HepG2 (cell line): ENCODE data around the gene TPCN2. TPM values are rescaled to one million over a fixed set of nuclear protein-coding genes. Genes with fewer than 3 reads are reported as not detected.
A peak's percentile ranks its signal among the peaks of the same experiment; 100 is the strongest.

ENCODE experiments used
- CBX5 ChIP-seq: sonication (generic); formaldehyde crosslinking; IDR thresholded peaks from 2 replicates; pipeline ENCODE4 v1.4.0; 2020; ENCODE audit warnings: missing genetic modification reagents, borderline replicate concordance
- DMAP1 ChIP-seq: IDR thresholded peaks from 2 replicates; pipeline ENCODE4 v1.6.1; 2016
- DPF2 ChIP-seq: sonication (generic); formaldehyde crosslinking; IDR thresholded peaks from 2 replicates; pipeline ENCODE4 v1.4.0; 2020; ENCODE audit warnings: mild to moderate bottlenecking, low read depth, missing genetic modification reagents, borderline replicate concordance
- HNF4G ChIP-seq, 2 experiments: sonication (generic) in 1 of 2; formaldehyde crosslinking in 1 of 2; IDR thresholded peaks; 2 replicates each; pipeline versions ENCODE4 v1.4.0 to v1.6.1; 2011 to 2020; ENCODE audit warnings: borderline replicate concordance in 2 of 2, low read depth in 2 of 2, mild to moderate bottlenecking in 2 of 2, low read length in 1 of 2, missing genetic modification reagents in 1 of 2, moderate library complexity in 1 of 2
- NFKB2 ChIP-seq: sonication (generic); formaldehyde crosslinking; IDR thresholded peaks from 2 replicates; pipeline ENCODE4 v1.4.0; 2020; ENCODE audit warnings: missing genetic modification reagents, borderline replicate concordance
- PAWR ChIP-seq: sonication (generic); formaldehyde crosslinking; IDR thresholded peaks from 2 replicates; pipeline ENCODE4 v1.4.0; 2020; ENCODE audit warnings: missing genetic modification reagents, mild to moderate bottlenecking, borderline replicate concordance
- SETDB1 ChIP-seq: sonication (generic); formaldehyde crosslinking; IDR thresholded peaks from 2 replicates; pipeline ENCODE4 v1.5.1; 2020; ENCODE audit warnings: missing genetic modification reagents, mild to moderate bottlenecking, borderline replicate concordance
- SKIL ChIP-seq: sonication (generic); formaldehyde crosslinking; IDR thresholded peaks from 2 replicates; pipeline ENCODE4 v1.8.0; 2022; ENCODE audit warnings: missing genetic modification reagents, mild to moderate bottlenecking, moderate library complexity, borderline replicate concordance
- SOX13 ChIP-seq, 3 experiments: fragments of 450-650 bp in 1 of 3; sonication (generic) in 1 of 3; formaldehyde crosslinking in 1 of 3; IDR thresholded peaks in 2 of 3; conservative IDR thresholded peaks in 1 of 3; 2 replicates each; pipeline versions ENCODE4 v1.5.0 to v1.6.1; 2016 to 2020; ENCODE audit warnings: antibody characterized with exemption in 1 of 3, mild to moderate bottlenecking in 1 of 3, missing compliant biosample characterization in 1 of 3, missing genetic modification reagents in 1 of 3, moderate library complexity in 1 of 3
- SRSF9 ChIP-seq: fragments of 200-400 bp; formaldehyde crosslinking; IDR thresholded peaks from 2 replicates; pipeline ENCODE4 v1.6.1; 2018; ENCODE audit warnings: borderline replicate concordance, mild to moderate bottlenecking, low read depth, low read length; ENCODE audit not compliant: insufficient read depth, poor library complexity, severe bottlenecking
- ZBTB40 ChIP-seq, 2 experiments: fragments of 450-650 bp in 1 of 2; sonication (generic) in 1 of 2; formaldehyde crosslinking in 1 of 2; IDR thresholded peaks; 2 replicates each; pipeline versions ENCODE4 v1.6.1 to v1.8.0; 2016 to 2022; ENCODE audit warnings: antibody characterized with exemption in 1 of 2, mild to moderate bottlenecking in 1 of 2, missing genetic modification reagents in 1 of 2
- ZNF547 ChIP-seq: sonication (generic); formaldehyde crosslinking; IDR thresholded peaks from 2 replicates; pipeline ENCODE4 v1.5.1; 2020; ENCODE audit warnings: mild to moderate bottlenecking, missing genetic modification reagents
- ZNF614 ChIP-seq: IDR thresholded peaks from 2 replicates; pipeline ENCODE4 v1.6.1; 2018; ENCODE audit warnings: missing biosample characterization, missing genetic modification reagents, inconsistent platforms, borderline replicate concordance
- ZNF775 ChIP-seq: sonication (generic); formaldehyde crosslinking; IDR thresholded peaks from 2 replicates; pipeline ENCODE4 v1.4.0; 2020; ENCODE audit warnings: missing genetic modification reagents, mild to moderate bottlenecking, moderate library complexity, borderline replicate concordance
- ZNF792 ChIP-seq: IDR thresholded peaks from 2 replicates; pipeline ENCODE4 v1.6.1; 2016
- polyA plus RNA-seq, 8 experiments: library from polyadenylated mRNA; depleted of rRNA in 3 of 8; stranded (reverse) in 7 of 8; unstranded in 1 of 8; fragments of >200 nt; fragmentation: Illumina TruSeq in 4 of 8; extraction: Trizol in 4 of 8; gene quantifications; 2 replicates each; pipeline versions ENCODE4 v1.2.1 to v1.2.3, GENCODE V29; 2011 to 2016; ENCODE audit warnings: low read depth in 4 of 8, missing spikeins in 1 of 8, mixed read lengths in 1 of 8; ENCODE audit not compliant: insufficient read depth in 1 of 8
- total RNA-seq, 5 experiments: library from RNA; depleted of rRNA; stranded (reverse); fragments of >200 nt; fragmentation: Illumina TruSeq; extraction: Trizol; gene quantifications; 2 replicates each; pipeline ENCODE4 v1.2.3, GENCODE V29; 2016; ENCODE audit warnings: low read depth in 1 of 5

The TPCN2 gene
- total and polyA plus RNA-seq, 2 of the 13 experiments (the other 11 are each of a cell fraction or from before 2014, with no cell fraction given) = 5.6 to 5.9 TPM

GRCh38 chr11:69156673-69157155 is 108.0 kb downstream of the TPCN2 start (continued):
- TF ChIP-seq ZBTB40 (IDR thresholded peaks at IDR 0.05) (no peak), ZBTB40 (CRISPR knock-in tag; IDR thresholded peaks at IDR 0.05) (0 out of 2 replicates have a peak, but pooled peaks have one; percentile 5), DMAP1 (CRISPR knock-in tag) (no peak), SKIL (CRISPR knock-in tag) (0 out of 2 replicates have a peak, but pooled peaks have one; percentile 23), DPF2 (no peak; the same call in 1 of the 2 replicates), SOX13 (IDR thresholded peaks at IDR 0.05) (no peak), SOX13 (CRISPR knock-in tag; conservative IDR thresholded peaks at IDR 0.05 in 1 of 2, IDR thresholded peaks at IDR 0.05 in 1 of 2) (peak in 1 of 2 experiments; percentile 24; a peak in 1 of 4 replicates), ZNF614 (CRISPR knock-in tag) (no peak), ZNF547 (CRISPR knock-in tag) (peak; percentile 61; the same call in 1 of the 2 replicates), PAWR (CRISPR knock-in tag) (no peak), ZNF792 (CRISPR knock-in tag) (0 out of 2 replicates have a peak, but pooled peaks have one; percentile 4), SETDB1 (no peak), NFKB2 (CRISPR knock-in tag) (no peak; the same call in 1 of the 2 replicates), HNF4G (IDR thresholded peaks at IDR 0.05; ENCODE audit: borderline replicate concordance, low read depth, low read length) (peak; percentile 19; the same call in 1 of the 2 replicates), HNF4G (CRISPR knock-in tag; IDR thresholded peaks at IDR 0.05; ENCODE audit: borderline replicate concordance, low read depth) (no peak), CBX5 (CRISPR knock-in tag) (peak; percentile 33; the same call in 1 of the 2 replicates), ZNF775 (no peak), SRSF9 (no peak)
